ENCODE data around the gene TPCN2.

GRCh38 chr11:69074375-69075140 is 25.8 kb downstream of the TPCN2 start:
- TF ChIP-seq EZH2 (IDR thresholded peaks at IDR 0.05; ENCODE audit: low read depth, low read length, severe bottlenecking) = no peak
- no peak for TF ChIP-seq TCF12 (IDR thresholded peaks at IDR 0.05; ENCODE audit: low read depth, low read length)
- no peak for TF ChIP-seq ZNF274 (IDR thresholded peaks at IDR 0.05; ENCODE audit: borderline replicate concordance, extremely low read depth, low read length)
- TF ChIP-seq, protein P1, sequence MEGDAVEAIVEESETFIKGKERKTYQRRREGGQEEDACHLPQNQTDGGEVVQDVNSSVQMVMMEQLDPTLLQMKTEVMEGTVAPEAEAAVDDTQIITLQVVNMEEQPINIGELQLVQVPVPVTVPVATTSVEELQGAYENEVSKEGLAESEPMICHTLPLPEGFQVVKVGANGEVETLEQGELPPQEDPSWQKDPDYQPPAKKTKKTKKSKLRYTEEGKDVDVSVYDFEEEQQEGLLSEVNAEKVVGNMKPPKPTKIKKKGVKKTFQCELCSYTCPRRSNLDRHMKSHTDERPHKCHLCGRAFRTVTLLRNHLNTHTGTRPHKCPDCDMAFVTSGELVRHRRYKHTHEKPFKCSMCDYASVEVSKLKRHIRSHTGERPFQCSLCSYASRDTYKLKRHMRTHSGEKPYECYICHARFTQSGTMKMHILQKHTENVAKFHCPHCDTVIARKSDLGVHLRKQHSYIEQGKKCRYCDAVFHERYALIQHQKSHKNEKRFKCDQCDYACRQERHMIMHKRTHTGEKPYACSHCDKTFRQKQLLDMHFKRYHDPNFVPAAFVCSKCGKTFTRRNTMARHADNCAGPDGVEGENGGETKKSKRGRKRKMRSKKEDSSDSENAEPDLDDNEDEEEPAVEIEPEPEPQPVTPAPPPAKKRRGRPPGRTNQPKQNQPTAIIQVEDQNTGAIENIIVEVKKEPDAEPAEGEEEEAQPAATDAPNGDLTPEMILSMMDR (IDR thresholded peaks at IDR 0.05; ENCODE audit: control extremely low read depth in 1 of 3, insufficient read depth in 1 of 3, low read depth in 1 of 3, low read length in 3 of 3) = no peak
- TF ChIP-seq POU5F1 (IDR thresholded peaks at IDR 0.05; ENCODE audit: low read depth, low read length) = no peak
- TF ChIP-seq CHD1 (IDR thresholded peaks at IDR 0.05; ENCODE audit: low read depth, low read length) = no peak
- no peak for TF ChIP-seq E2F6 (IDR thresholded peaks at IDR 0.05)
- no peak for TF ChIP-seq JUND (IDR thresholded peaks at IDR 0.05; ENCODE audit: low read length)
- no peak for TF ChIP-seq RAD21 (IDR thresholded peaks at IDR 0.05 in 1 of 2, conservative IDR thresholded peaks at IDR 0.05 in 1 of 2; ENCODE audit: low read depth in 2 of 2, low read length in 2 of 2)
